GM23338 (cell line): ENCODE data around the gene KARS1. TPM values are rescaled to one million over a fixed set of nuclear protein-coding genes. Genes with fewer than 3 reads are reported as not detected.

Experiments
- ATAC-seq: fragments of 200-7000 bp; cut with Tn5 transposase; 3 replicates; pipeline ENCODE4 v1.9.1; 2020
- DNase-seq: peaks from one replicate; pipeline ENCODE4 v3.0.0-alpha.2; 2015; ENCODE audit warnings: low spot score
- H2AFZ ChIP-seq: fragments of 200-600 bp; sonication (generic); 2 replicates; pipeline ENCODE4 v1.8.0; 2016; ENCODE audit warnings: antibody characterized with exemption, mild to moderate bottlenecking, moderate library complexity
- H3F3A ChIP-seq: fragments of 200-600 bp; sonication (generic); replicated peaks from 2 replicates; pipeline ENCODE4 v1.8.0; 2017; ENCODE audit warnings: antibody characterized with exemption, mixed run types, low read depth
- H3K27ac ChIP-seq: fragments of 200-600 bp; sonication (generic); 2 replicates; pipeline ENCODE4 v1.6.1; 2016; ENCODE audit warnings: low read depth
- H3K27me3 ChIP-seq: fragments of 200-600 bp; sonication (generic); 2 replicates; pipeline ENCODE4 v1.8.0; 2016; ENCODE audit warnings: mild to moderate bottlenecking, mixed run types, moderate library complexity; ENCODE audit not compliant: insufficient read depth
- H3K36me3 ChIP-seq: fragments of 200-600 bp; sonication (generic); 2 replicates; pipeline ENCODE4 v1.8.0; 2016; ENCODE audit warnings: mild to moderate bottlenecking; ENCODE audit not compliant: insufficient read depth
- H3K4me1 ChIP-seq: fragments of 200-600 bp; sonication (generic); 2 replicates; pipeline ENCODE4 v1.8.0; 2016; ENCODE audit warnings: mild to moderate bottlenecking, moderate library complexity; ENCODE audit not compliant: insufficient read depth
- H3K4me2 ChIP-seq: fragments of 200-600 bp; sonication (generic); 2 replicates; pipeline ENCODE4 v1.7.1; 2017; ENCODE audit warnings: mixed run types
- H3K4me3 ChIP-seq: fragments of 200-600 bp; sonication (generic); 2 replicates; pipeline ENCODE4 v1.6.1; 2016; ENCODE audit warnings: mixed run types
- H3K79me2 ChIP-seq: fragments of 200-600 bp; sonication (generic); replicated peaks from 2 replicates; pipeline ENCODE4 v1.8.0; 2017; ENCODE audit warnings: mild to moderate bottlenecking; ENCODE audit not compliant: insufficient read depth
- H3K9me2 ChIP-seq: fragments of 200-600 bp; sonication (generic); 2 replicates; pipeline ENCODE4 v1.8.0; 2017; ENCODE audit not compliant: insufficient read depth
- H4K20me1 ChIP-seq: fragments of 200-600 bp; sonication (generic); replicated peaks from 2 replicates; pipeline ENCODE4 v1.8.0; 2017; ENCODE audit warnings: mild to moderate bottlenecking; ENCODE audit not compliant: insufficient read depth
- H3K27ac Mint-ChIP-seq: 2 replicates; pipeline ENCODE4 v1.8.0; 2020; ENCODE audit warnings: inconsistent platforms, mild to moderate bottlenecking, moderate library complexity, mixed read lengths
- H3K27me3 Mint-ChIP-seq: 3 replicates; pipeline ENCODE4 v1.8.0; 2022; ENCODE audit warnings: low read depth, mild to moderate bottlenecking, moderate library complexity, mixed read lengths, inconsistent platforms; ENCODE audit not compliant: insufficient read depth, poor library complexity
- H3K36me3 Mint-ChIP-seq: 3 replicates; pipeline ENCODE4 v1.8.0; 2021; ENCODE audit warnings: low read depth, mild to moderate bottlenecking, inconsistent platforms, moderate library complexity, mixed read lengths
- H3K4me1 Mint-ChIP-seq: 3 replicates; pipeline ENCODE4 v1.8.0; 2020; ENCODE audit warnings: mild to moderate bottlenecking, inconsistent platforms, mixed read lengths
- H3K4me3 Mint-ChIP-seq: 3 replicates; pipeline ENCODE4 v1.8.0; 2021; ENCODE audit warnings: moderate library complexity, mild to moderate bottlenecking, inconsistent platforms, mixed read lengths
- H3K9me3 Mint-ChIP-seq: 3 replicates; pipeline ENCODE4 v1.8.0; 2020; ENCODE audit warnings: moderate library complexity, mild to moderate bottlenecking, inconsistent platforms, mixed read lengths
- EZH2 ChIP-seq: fragments of 200-600 bp; sonication (generic); IDR thresholded peaks from one replicate; pipeline ENCODE4 v1.8.0; 2017; ENCODE audit warnings: antibody characterized with exemption, mild to moderate bottlenecking, low read depth; ENCODE audit not compliant: unreplicated experiment
- EZH2phosphoT487 ChIP-seq: fragments of 200-600 bp; sonication (generic); IDR thresholded peaks from one replicate; pipeline ENCODE4 v1.8.1; 2018; ENCODE audit warnings: antibody characterized with exemption; ENCODE audit not compliant: unreplicated experiment
- JUNB ChIP-seq: IDR thresholded peaks from one replicate; pipeline ENCODE4 v1.6.1; 2016; ENCODE audit warnings: antibody characterized with exemption; ENCODE audit not compliant: unreplicated experiment
- NANOG ChIP-seq: IDR thresholded peaks from 2 replicates; pipeline ENCODE4 v1.6.1; 2016; ENCODE audit warnings: antibody characterized with exemption, borderline replicate concordance
- POLR2AphosphoS5 ChIP-seq: IDR thresholded peaks from 2 replicates; pipeline ENCODE4 v1.6.1; 2016; ENCODE audit warnings: antibody characterized with exemption, low read depth
- STAT1 ChIP-seq: IDR thresholded peaks from one replicate; pipeline ENCODE4 v1.6.1; 2016; ENCODE audit warnings: antibody characterized with exemption; ENCODE audit not compliant: unreplicated experiment
- ZNF331 ChIP-seq: fragments of 250-450 bp; sonication (Bioruptor Pico); IDR thresholded peaks from 2 replicates; pipeline ENCODE4 v1.5.0; 2020; ENCODE audit warnings: low read depth, mild to moderate bottlenecking, moderate library complexity
- ZNF462 ChIP-seq: fragments of 250-450 bp; sonication (Bioruptor Pico); IDR thresholded peaks from 2 replicates; pipeline ENCODE4 v1.5.0; 2020; ENCODE audit warnings: mild to moderate bottlenecking, moderate library complexity
- polyA plus RNA-seq: library from polyadenylated mRNA; unstranded; fragments of >200 nt; fragmentation: Nextera tagmentation; extraction: Ambion mirVana; gene quantifications from 2 replicates; pipeline ENCODE4 v1.2.1, GENCODE V29; 2016
- total RNA-seq: library from RNA; depleted of rRNA; stranded (reverse); fragments of >200 nt; shearing (Covaris generic); gene quantifications from 2 replicates; pipeline ENCODE4 v1.2.3, GENCODE V29; 2014
- TF ChIP-seq, protein P1 (sequence below), 2 experiments: fragments of 200-600 bp in 1 of 2; sonication (generic) in 1 of 2; conservative IDR thresholded peaks; 2 replicates each; pipeline versions ENCODE4 v1.5.1 to v1.6.1; 2016 to 2017; ENCODE audit warnings: antibody characterized with exemption in 2 of 2, low read depth in 2 of 2, mild to moderate bottlenecking in 2 of 2, moderate library complexity in 1 of 2
- TF ChIP-seq, protein P2 (sequence below): IDR thresholded peaks from one replicate; pipeline ENCODE4 v1.6.1; 2018; ENCODE audit warnings: antibody characterized with exemption; ENCODE audit not compliant: unreplicated experiment
- TF ChIP-seq, protein P3 (sequence below): IDR thresholded peaks from 2 replicates; pipeline ENCODE4 v1.6.1; 2016; ENCODE audit warnings: antibody characterized with exemption

Gene KARS1
- total and polyA plus RNA-seq, 2 experiments from 2014 or later: 220 to 229 TPM

GRCh38 chr16:75584108-75584507 is 63.4 kb downstream of the KARS1 start:
- H3K79me2 ChIP-seq: no peaks in the 10 kb centered on the region
- Mint-ChIP-seq H3K27ac (no peak overlapping the region), H3K4me3 (no peak overlapping the region), H3K4me1 (peaks cover 6% of the 10 kb centered on the region), H3K27me3 (peaks cover 1% of the 10 kb centered on the region), H3K36me3 (peaks cover 4% of the 10 kb centered on the region), H3K9me3 (no peaks in the 10 kb centered on the region)
- DNase-seq (no peak), ATAC-seq (no peak)
- no peaks in the 10 kb centered on the region for H3K27me3 ChIP-seq
- H3K36me3 ChIP-seq: 0 out of 2 replicates have a peak, but pooled peaks cover 4% of the 10 kb centered on the region
- H3K4me3 ChIP-seq: no peak overlapping the region
- H2AFZ ChIP-seq: no peak overlapping the region
- no peaks in the 10 kb centered on the region for H3F3A ChIP-seq
- H3K9me2 ChIP-seq: no peaks in the 10 kb centered on the region
- H3K4me1 ChIP-seq: no peaks in the 10 kb centered on the region
- no peak for TF ChIP-seq POLR2AphosphoS5
- TF ChIP-seq ZNF331: no peak
- no peak for TF ChIP-seq EZH2
- TF ChIP-seq JUNB: no peak
- TF ChIP-seq NANOG: no peak
- TF ChIP-seq, protein P1, sequence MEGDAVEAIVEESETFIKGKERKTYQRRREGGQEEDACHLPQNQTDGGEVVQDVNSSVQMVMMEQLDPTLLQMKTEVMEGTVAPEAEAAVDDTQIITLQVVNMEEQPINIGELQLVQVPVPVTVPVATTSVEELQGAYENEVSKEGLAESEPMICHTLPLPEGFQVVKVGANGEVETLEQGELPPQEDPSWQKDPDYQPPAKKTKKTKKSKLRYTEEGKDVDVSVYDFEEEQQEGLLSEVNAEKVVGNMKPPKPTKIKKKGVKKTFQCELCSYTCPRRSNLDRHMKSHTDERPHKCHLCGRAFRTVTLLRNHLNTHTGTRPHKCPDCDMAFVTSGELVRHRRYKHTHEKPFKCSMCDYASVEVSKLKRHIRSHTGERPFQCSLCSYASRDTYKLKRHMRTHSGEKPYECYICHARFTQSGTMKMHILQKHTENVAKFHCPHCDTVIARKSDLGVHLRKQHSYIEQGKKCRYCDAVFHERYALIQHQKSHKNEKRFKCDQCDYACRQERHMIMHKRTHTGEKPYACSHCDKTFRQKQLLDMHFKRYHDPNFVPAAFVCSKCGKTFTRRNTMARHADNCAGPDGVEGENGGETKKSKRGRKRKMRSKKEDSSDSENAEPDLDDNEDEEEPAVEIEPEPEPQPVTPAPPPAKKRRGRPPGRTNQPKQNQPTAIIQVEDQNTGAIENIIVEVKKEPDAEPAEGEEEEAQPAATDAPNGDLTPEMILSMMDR (conservative IDR thresholded peaks at IDR 0.05; ENCODE audit: low read depth in 2 of 2): no peak
- TF ChIP-seq EZH2phosphoT487: no peak
- no peak for TF ChIP-seq STAT1
- TF ChIP-seq, protein P2, sequence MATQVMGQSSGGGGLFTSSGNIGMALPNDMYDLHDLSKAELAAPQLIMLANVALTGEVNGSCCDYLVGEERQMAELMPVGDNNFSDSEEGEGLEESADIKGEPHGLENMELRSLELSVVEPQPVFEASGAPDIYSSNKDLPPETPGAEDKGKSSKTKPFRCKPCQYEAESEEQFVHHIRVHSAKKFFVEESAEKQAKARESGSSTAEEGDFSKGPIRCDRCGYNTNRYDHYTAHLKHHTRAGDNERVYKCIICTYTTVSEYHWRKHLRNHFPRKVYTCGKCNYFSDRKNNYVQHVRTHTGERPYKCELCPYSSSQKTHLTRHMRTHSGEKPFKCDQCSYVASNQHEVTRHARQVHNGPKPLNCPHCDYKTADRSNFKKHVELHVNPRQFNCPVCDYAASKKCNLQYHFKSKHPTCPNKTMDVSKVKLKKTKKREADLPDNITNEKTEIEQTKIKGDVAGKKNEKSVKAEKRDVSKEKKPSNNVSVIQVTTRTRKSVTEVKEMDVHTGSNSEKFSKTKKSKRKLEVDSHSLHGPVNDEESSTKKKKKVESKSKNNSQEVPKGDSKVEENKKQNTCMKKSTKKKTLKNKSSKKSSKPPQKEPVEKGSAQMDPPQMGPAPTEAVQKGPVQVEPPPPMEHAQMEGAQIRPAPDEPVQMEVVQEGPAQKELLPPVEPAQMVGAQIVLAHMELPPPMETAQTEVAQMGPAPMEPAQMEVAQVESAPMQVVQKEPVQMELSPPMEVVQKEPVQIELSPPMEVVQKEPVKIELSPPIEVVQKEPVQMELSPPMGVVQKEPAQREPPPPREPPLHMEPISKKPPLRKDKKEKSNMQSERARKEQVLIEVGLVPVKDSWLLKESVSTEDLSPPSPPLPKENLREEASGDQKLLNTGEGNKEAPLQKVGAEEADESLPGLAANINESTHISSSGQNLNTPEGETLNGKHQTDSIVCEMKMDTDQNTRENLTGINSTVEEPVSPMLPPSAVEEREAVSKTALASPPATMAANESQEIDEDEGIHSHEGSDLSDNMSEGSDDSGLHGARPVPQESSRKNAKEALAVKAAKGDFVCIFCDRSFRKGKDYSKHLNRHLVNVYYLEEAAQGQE: no peak
- TF ChIP-seq, protein P3, sequence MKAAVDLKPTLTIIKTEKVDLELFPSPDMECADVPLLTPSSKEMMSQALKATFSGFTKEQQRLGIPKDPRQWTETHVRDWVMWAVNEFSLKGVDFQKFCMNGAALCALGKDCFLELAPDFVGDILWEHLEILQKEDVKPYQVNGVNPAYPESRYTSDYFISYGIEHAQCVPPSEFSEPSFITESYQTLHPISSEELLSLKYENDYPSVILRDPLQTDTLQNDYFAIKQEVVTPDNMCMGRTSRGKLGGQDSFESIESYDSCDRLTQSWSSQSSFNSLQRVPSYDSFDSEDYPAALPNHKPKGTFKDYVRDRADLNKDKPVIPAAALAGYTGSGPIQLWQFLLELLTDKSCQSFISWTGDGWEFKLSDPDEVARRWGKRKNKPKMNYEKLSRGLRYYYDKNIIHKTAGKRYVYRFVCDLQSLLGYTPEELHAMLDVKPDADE: no peak
- TF ChIP-seq ZNF462 (CRISPR knock-in tag): no peak
- no peak overlapping the region for H3K27ac ChIP-seq
- no peaks in the 10 kb centered on the region; the same call in none of the 2 replicates for H4K20me1 ChIP-seq
- H3K4me2 ChIP-seq: no peak overlapping the region
